ENCODE measurements around the gene VKORC1L1.
A peak's percentile ranks its signal among the peaks of the same experiment; 100 is the strongest.
"Not testable (repeated sequence)": the region's sequence is repeated elsewhere in the genome, so short reads cannot be mapped to it uniquely, and the experiment has no call there.

VKORC1L1 gene

GRCh38 chr7:65872776-65873581, at the start of gene VKORC1L1:
Gene VKORC1L1 (plus strand): TSS chr7:65873074. CDS start chr7:65873372, 298 bp downstream.
- DNase-seq (ENCODE audit: extremely low read depth, low read depth): peak; percentile 83
- no peak for TF ChIP-seq CTCF (IDR thresholded peaks at IDR 0.05; ENCODE audit: low read depth, low read length)

- no peak for DNase-seq (ENCODE audit: extremely low read depth, low read depth)
- TF ChIP-seq CTCF (IDR thresholded peaks at IDR 0.05; ENCODE audit: low read depth, low read length): no peak
These were observed 45.5 kb upstream of the VKORC1L1 start for GRCh38 chr7:65827366-65827765.

GRCh38 chr7:65832281-65832680, 40.6 kb upstream of the VKORC1L1 start:
- no peak for TF ChIP-seq CTCF (IDR thresholded peaks at IDR 0.05; ENCODE audit: low read depth, low read length)
- no peak for DNase-seq (ENCODE audit: extremely low read depth, low read depth)

- DNase-seq (ENCODE audit: extremely low read depth, low read depth): not testable (repeated sequence)
These were observed 36.2 kb upstream of the VKORC1L1 start for GRCh38 chr7:65836684-65837083.

- not testable (repeated sequence) for DNase-seq (ENCODE audit: extremely low read depth, low read depth)
These were observed 35.3 kb upstream of the VKORC1L1 start for GRCh38 chr7:65837541-65837956.

- DNase-seq (ENCODE audit: extremely low read depth, low read depth): no peak
- no peak for TF ChIP-seq CTCF (IDR thresholded peaks at IDR 0.05; ENCODE audit: low read depth, low read length)
These were observed 33.0 kb upstream of the VKORC1L1 start for GRCh38 chr7:65839846-65840245.

- DNase-seq (ENCODE audit: extremely low read depth, low read depth): no peak
- TF ChIP-seq CTCF (IDR thresholded peaks at IDR 0.05; ENCODE audit: low read depth, low read length): no peak
These were observed 32.4 kb upstream of the VKORC1L1 start for GRCh38 chr7:65840446-65840845.

- DNase-seq (ENCODE audit: extremely low read depth, low read depth): not testable (repeated sequence)
These were observed 29.3 kb upstream of the VKORC1L1 start for GRCh38 chr7:65843616-65844015.

- TF ChIP-seq CTCF (IDR thresholded peaks at IDR 0.05; ENCODE audit: low read depth, low read length): no peak
- DNase-seq (ENCODE audit: extremely low read depth, low read depth): no peak
These were observed 26.8 kb upstream of the VKORC1L1 start for GRCh38 chr7:65846008-65846570.

- not testable (repeated sequence) for DNase-seq (ENCODE audit: extremely low read depth, low read depth)
These were observed 19.4 kb upstream of the VKORC1L1 start for GRCh38 chr7:65853426-65853825.

GRCh38 chr7:65853892-65854291, 19.0 kb upstream of the VKORC1L1 start:
- DNase-seq (ENCODE audit: extremely low read depth, low read depth): not testable (repeated sequence)

- DNase-seq (ENCODE audit: extremely low read depth, low read depth): not testable (repeated sequence)
These were observed 15.5 kb upstream of the VKORC1L1 start for GRCh38 chr7:65857321-65857894.

All from AG09319 (cell line).